GM23248 (cell line): ENCODE results near the gene ANKRD49. TPM values are rescaled to one million over a fixed set of nuclear protein-coding genes. Genes with fewer than 3 reads are reported as not detected.
A peak's percentile ranks its signal among the peaks of the same experiment; 100 is the strongest.

Experiments used
- DNase-seq: peaks from one replicate; pipeline ENCODE4 v3.0.0-alpha.2; 2015
- H2AFZ ChIP-seq: fragments of 200-600 bp; sonication (generic); 2 replicates; pipeline ENCODE4 v1.6.1; 2016; ENCODE audit warnings: antibody characterized with exemption
- H3F3A ChIP-seq: fragments of 200-600 bp; sonication (generic); 2 replicates; pipeline ENCODE4 v1.6.1; 2016; ENCODE audit warnings: mild to moderate bottlenecking, antibody characterized with exemption, mixed run types; ENCODE audit not compliant: insufficient read depth
- H3K27ac ChIP-seq: fragments of 200-600 bp; sonication (generic); 2 replicates; pipeline ENCODE4 v1.5.1; 2016; ENCODE audit warnings: mild to moderate bottlenecking
- H3K27me3 ChIP-seq: fragments of 200-600 bp; sonication (generic); replicated peaks from 2 replicates; pipeline ENCODE4 v1.6.1; 2016; ENCODE audit warnings: mild to moderate bottlenecking; ENCODE audit not compliant: insufficient read depth
- H3K36me3 ChIP-seq: fragments of 200-600 bp; sonication (generic); 2 replicates; pipeline ENCODE4 v1.6.1; 2016; ENCODE audit warnings: low read depth, mild to moderate bottlenecking
- H3K4me1 ChIP-seq: fragments of 200-600 bp; sonication (generic); 2 replicates; pipeline ENCODE4 v1.6.1; 2016; ENCODE audit warnings: mild to moderate bottlenecking; ENCODE audit not compliant: insufficient read depth
- H3K4me2 ChIP-seq: fragments of 200-600 bp; sonication (generic); one replicate; pipeline ENCODE4 v1.6.1; 2016; ENCODE audit warnings: mild to moderate bottlenecking; ENCODE audit not compliant: unreplicated experiment
- H3K4me3 ChIP-seq: fragments of 200-600 bp; sonication (generic); 2 replicates; pipeline ENCODE4 v1.5.1; 2016; ENCODE audit warnings: mild to moderate bottlenecking
- H3K79me2 ChIP-seq: fragments of 200-600 bp; sonication (generic); 2 replicates; pipeline ENCODE4 v1.6.1; 2016; ENCODE audit warnings: mild to moderate bottlenecking; ENCODE audit not compliant: insufficient read depth
- H3K9ac ChIP-seq: fragments of 200-600 bp; sonication (generic); 2 replicates; pipeline ENCODE4 v1.6.1; 2016; ENCODE audit warnings: mild to moderate bottlenecking
- H3K9me2 ChIP-seq: fragments of 200-600 bp; sonication (generic); 2 replicates; pipeline ENCODE4 v1.6.1; 2016; ENCODE audit warnings: mixed run types, mild to moderate bottlenecking, moderate library complexity; ENCODE audit not compliant: insufficient read depth
- H3K9me3 ChIP-seq: fragments of 200-600 bp; sonication (generic); one replicate; pipeline ENCODE4 v1.6.1; 2017; ENCODE audit warnings: low read depth
- H4K20me1 ChIP-seq: fragments of 200-600 bp; sonication (generic); 2 replicates; pipeline ENCODE4 v1.6.0; 2016; ENCODE audit not compliant: insufficient read depth
- EZH2 ChIP-seq: fragments of 200-600 bp; sonication (generic); IDR thresholded peaks from 2 replicates; pipeline ENCODE4 v1.6.1; 2018; ENCODE audit warnings: antibody characterized with exemption, mild to moderate bottlenecking; ENCODE audit not compliant: insufficient read depth, poor library complexity, severe bottlenecking
- EZH2phosphoT487 ChIP-seq: fragments of 200-600 bp; sonication (generic); IDR thresholded peaks from 2 replicates; pipeline ENCODE4 v1.6.1; 2018; ENCODE audit warnings: antibody characterized with exemption, moderate library complexity, mild to moderate bottlenecking, low read depth; ENCODE audit not compliant: insufficient read depth
- WGBS, 2 experiments: methylation state at CpG; one replicate each; pipeline ENCODE4 v1.1.6; 2015 to 2017; ENCODE audit warnings: low lambda C conversion rate in 2 of 2, low coverage in 1 of 2; ENCODE audit errors: missing lambda C conversion rate in 2 of 2; 5-methylcytosine and 5-hydroxymethylcytosine counted together
- in situ Hi-C: fragments of 300-500 bp; cut with MboI; formaldehyde crosslinking; loops from 2 replicates; pipeline ENCODE4 v1.15.0; 2020
- polyA plus RNA-seq: library from polyadenylated mRNA; unstranded; fragments of >200 nt; fragmentation: Nextera tagmentation; extraction: Ambion mirVana; gene quantifications from 2 replicates; pipeline ENCODE4 v1.2.1, GENCODE V29; 2016
- total RNA-seq: library from RNA; depleted of rRNA; stranded (reverse); fragments of >200 nt; shearing (Covaris generic); gene quantifications from 2 replicates; pipeline ENCODE4 v1.2.3, GENCODE V29; 2014

ANKRD49 gene
- total and polyA plus RNA-seq, 2 experiments from 2014 or later, result 13.9 to 18.6 TPM

DNA sequence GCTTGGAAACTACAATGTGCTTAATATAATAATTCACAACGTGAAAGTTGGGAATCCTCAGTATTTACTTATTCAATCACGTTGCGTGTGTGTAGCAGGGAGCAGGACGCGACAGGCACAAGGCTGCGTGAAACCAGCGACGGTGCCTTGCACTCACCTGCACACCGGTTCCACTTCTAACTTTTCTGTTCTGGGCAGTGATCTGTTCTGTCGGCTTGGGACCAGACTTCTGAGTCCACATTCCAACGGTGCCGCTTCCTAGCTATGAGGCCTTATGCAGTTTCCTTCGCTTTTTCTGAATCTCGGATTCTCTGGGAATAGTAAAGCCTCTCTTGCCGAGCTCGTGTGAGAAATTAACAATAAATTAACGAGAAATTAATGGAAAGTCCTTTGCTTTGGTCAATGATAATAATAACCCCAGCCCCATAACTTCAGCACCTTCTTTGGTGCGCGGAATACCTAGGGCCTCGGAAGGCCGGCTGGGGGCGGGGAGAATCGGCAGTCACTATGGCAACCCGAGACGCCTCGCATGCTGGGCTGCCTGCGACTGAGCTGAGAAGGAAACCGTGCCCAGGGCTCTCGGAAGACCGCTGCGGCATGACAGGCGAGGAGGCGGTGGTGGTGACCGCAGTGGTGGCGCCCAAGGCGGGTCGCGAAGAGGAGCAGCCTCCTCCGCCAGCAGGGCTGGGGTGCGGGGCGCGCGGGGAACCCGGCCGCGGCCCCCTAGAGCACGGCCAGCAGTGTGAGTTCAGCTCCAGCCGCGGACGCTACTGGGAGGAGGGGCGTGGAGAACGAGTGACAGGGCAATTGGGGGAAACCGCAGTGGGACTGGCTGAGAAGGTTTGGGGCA lies 18.4 kb downstream of the ANKRD49 start, which contains the start of gene C11orf97:
Gene C11orf97 (plus strand): TSS at position 530 of the 850 bp plus-strand sequence. CDS start 68 bp downstream, at position 598.
- no peaks in the 10 kb centered on the region for H3K9me3 ChIP-seq
- H3K4me1 ChIP-seq, result no peaks in the 10 kb centered on the region
- H3K36me3 ChIP-seq, result no peaks in the 10 kb centered on the region
- no peak within 1 kb of the TSS for H3K27ac ChIP-seq
- no peaks in the 10 kb centered on the region for H3F3A ChIP-seq
- H3K9me2 ChIP-seq, result no peaks in the 10 kb centered on the region
- in situ Hi-C loops, result no loop called here
- peak within 1 kb of the TSS; percentile 33 for H3K9ac ChIP-seq
- H4K20me1 ChIP-seq, result no peaks in the 10 kb centered on the region
- peak within 1 kb of the TSS; percentile 78 for H3K4me3 ChIP-seq
- no peaks in the 10 kb centered on the region for H3K27me3 ChIP-seq
- DNase-seq, result peak; percentile 71
- TF ChIP-seq EZH2phosphoT487 (no peak), EZH2 (no peak)
- H2AFZ ChIP-seq, result peak within 1 kb of the TSS; percentile 84
- no peaks in the 10 kb centered on the region for H3K79me2 ChIP-seq
- H3K4me2 ChIP-seq, result peak within 1 kb of the TSS; percentile 96
- WGBS, 2 experiments, result 17% methylated on average over 53 of the region's 53 CpGs

DNA sequence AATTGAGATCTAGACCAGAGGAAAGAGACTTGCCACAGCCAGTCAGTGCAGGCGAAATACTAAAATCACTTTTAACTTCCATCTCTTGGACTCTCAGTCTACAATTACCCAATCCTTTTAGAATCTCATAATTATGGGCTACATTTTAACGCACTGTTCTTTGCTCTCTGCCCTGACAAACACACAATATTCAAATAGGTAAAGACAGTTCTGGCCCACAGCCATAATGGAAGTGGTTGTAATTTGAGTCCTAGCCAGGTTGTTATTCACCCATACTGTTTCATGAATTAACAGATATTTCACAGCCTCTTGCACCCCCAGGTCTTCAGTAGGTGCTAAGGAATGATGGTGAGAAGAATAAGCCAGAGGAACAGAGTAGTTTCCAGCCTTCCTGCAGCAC lies 19.3 kb downstream of the ANKRD49 start:
- 56 to 66% methylated on average over 2 of the region's 2 CpGs for WGBS, 2 experiments
- in situ Hi-C loops, result no loop called here

DNA sequence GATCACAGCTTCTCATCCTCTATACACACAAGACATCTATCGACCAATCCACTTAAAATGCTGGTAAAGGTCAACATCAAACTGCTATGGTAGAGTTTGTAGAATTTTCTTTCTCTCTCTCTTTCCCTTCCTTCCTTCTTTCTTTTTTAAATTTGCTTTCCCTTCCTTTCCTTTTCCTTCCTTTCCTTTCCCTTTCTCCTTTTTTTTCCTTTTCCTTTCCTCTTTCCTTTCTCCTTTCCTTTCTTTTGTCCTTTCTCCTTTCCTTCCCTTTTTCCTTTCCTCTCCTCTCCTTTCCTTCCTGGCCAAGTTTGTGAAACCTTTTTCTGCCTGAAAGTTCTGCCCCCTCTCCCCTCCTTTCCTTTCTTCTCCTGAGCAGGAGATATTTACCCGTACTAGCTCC lies 21.6 kb downstream of the ANKRD49 start:
- Histone ChIP-seq H3K9me3 (no peaks in the 10 kb centered on the region), H4K20me1 (no peaks in the 10 kb centered on the region), H2AFZ (no peak overlapping the region), H3K27me3 (no peaks in the 10 kb centered on the region), H3K4me1 (no peaks in the 10 kb centered on the region), H3F3A (no peaks in the 10 kb centered on the region), H3K79me2 (no peaks in the 10 kb centered on the region), H3K36me3 (no peaks in the 10 kb centered on the region), H3K9me2 (no peaks in the 10 kb centered on the region), H3K4me2 (no peak overlapping the region), H3K9ac (no peak overlapping the region), H3K4me3 (no peak overlapping the region), H3K27ac (no peak overlapping the region)
- 93 to 97% methylated on average over 2 of the region's 2 CpGs for WGBS, 2 experiments
- TF ChIP-seq EZH2phosphoT487 (no peak), EZH2 (no peak)
- no peak for DNase-seq
- in situ Hi-C loops, result no loop called here

More for the DNA sequence above, 19.3 kb downstream of the ANKRD49 start:
- Histone ChIP-seq H3K9me2 (no peaks in the 10 kb centered on the region), H3K4me1 (no peaks in the 10 kb centered on the region), H3K36me3 (no peaks in the 10 kb centered on the region), H3K27me3 (no peaks in the 10 kb centered on the region), H3K79me2 (no peaks in the 10 kb centered on the region), H3F3A (no peaks in the 10 kb centered on the region), H3K9me3 (no peaks in the 10 kb centered on the region), H2AFZ (no peak overlapping the region), H3K4me3 (no peak overlapping the region), H4K20me1 (no peaks in the 10 kb centered on the region), H3K4me2 (peak overlapping the region; percentile 96), H3K9ac (no peak overlapping the region), H3K27ac (no peak overlapping the region)
- no peak for TF ChIP-seq EZH2
- no peak for DNase-seq

DNA sequence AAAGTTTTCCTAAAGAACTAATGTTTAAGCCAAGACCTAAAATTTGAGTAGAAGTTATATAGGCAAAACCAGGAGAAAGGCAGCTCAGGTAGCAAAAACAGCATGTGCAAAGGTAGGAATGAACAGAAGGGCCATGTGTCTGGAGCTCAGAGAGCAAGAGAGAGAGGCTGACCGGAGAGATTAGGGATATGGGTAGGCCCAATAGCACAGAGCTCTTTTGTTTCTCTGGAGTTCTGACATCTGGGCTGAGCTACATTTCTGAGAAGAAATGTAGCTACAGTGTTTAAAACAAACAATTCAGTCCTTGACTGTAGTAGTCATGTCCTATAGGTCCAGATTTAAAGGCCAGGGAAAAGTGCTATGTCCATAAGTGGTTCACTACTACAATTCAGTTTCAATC lies 22.9 kb downstream of the ANKRD49 start:
- Histone ChIP-seq H3K9ac (no peak overlapping the region), H3K27ac (no peak overlapping the region), H3K79me2 (no peaks in the 10 kb centered on the region), H3K9me3 (no peaks in the 10 kb centered on the region), H3K4me3 (no peak overlapping the region), H2AFZ (no peak overlapping the region), H3K36me3 (no peaks in the 10 kb centered on the region), H3K27me3 (no peaks in the 10 kb centered on the region), H4K20me1 (no peaks in the 10 kb centered on the region), H3K4me2 (no peak overlapping the region), H3K4me1 (no peaks in the 10 kb centered on the region), H3F3A (no peaks in the 10 kb centered on the region), H3K9me2 (no peaks in the 10 kb centered on the region)
- DNase-seq, result no peak
- in situ Hi-C loops, result no loop called here
- TF ChIP-seq EZH2, result no peak
- no peak for TF ChIP-seq EZH2phosphoT487
- 46 to 67% methylated on average over 1 of the region's 1 CpG for WGBS, 2 experiments
